ENCODE results near the gene FCHO2.
A peak's percentile ranks its signal among the peaks of the same experiment; 100 is the strongest.
"Not testable (repeated sequence)": the region's sequence is repeated elsewhere in the genome, so short reads cannot be mapped to it uniquely, and the experiment has no call there.

Gene FCHO2, protein sequence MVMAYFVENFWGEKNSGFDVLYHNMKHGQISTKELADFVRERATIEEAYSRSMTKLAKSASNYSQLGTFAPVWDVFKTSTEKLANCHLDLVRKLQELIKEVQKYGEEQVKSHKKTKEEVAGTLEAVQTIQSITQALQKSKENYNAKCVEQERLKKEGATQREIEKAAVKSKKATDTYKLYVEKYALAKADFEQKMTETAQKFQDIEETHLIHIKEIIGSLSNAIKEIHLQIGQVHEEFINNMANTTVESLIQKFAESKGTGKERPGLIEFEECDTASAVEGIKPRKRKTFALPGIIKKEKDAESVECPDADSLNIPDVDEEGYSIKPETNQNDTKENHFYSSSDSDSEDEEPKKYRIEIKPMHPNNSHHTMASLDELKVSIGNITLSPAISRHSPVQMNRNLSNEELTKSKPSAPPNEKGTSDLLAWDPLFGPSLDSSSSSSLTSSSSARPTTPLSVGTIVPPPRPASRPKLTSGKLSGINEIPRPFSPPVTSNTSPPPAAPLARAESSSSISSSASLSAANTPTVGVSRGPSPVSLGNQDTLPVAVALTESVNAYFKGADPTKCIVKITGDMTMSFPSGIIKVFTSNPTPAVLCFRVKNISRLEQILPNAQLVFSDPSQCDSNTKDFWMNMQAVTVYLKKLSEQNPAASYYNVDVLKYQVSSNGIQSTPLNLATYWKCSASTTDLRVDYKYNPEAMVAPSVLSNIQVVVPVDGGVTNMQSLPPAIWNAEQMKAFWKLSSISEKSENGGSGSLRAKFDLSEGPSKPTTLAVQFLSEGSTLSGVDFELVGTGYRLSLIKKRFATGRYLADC

DNA sequence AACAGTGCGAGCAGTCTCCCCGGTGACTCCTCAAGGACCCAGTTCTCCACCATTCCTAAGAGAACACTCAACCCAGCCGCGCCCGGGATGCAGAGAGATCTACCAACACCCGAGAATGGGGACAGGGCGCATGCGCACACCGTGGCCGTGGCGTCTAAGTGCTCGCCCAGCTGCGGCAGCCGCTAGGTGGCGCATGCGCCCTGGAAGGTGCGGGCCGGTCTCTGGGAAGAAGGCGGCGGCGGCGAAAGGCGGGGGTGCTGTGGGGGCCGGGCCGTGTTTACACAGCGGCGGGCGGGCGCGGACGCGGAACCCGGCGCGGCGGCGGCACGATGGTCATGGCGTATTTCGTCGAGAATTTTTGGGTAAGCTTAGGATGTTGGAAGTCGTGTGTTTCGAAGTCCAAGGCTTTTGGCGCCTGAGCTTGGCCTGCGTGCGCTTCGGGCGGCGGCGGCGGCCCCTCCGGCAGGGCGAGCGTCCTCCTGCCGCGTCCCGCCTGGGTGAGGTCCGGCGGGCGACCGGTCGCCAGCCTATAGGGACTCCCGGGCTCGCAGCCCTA lies at the start of gene FCHO2:
FCHO2 (plus strand) TSS at position 274 of the 556 bp plus-strand sequence; CDS start at position 330, 56 bp downstream.
- DNase-seq (ENCODE audit: low spot score) = peak; percentile 98

DNA sequence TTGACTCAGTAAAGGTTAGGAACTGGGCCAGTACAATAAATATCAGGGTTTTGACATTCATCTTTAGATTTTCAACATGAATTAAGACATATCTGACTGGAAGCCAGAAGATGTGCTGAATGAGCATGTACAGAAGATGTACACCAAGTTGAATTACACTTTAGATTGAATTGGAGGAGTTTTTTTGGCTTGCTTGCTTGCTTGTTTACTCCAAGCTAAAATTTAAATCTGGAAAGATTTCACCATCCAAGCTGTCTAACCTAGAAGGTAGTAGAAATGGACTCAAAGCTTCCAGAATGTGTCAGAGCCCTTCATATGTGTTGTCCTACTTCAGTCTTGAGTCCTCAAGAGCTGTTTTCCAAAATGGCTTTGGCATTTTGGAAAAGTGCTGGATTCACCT lies 49.0 kb upstream of the FCHO2 start:
- DNase-seq (ENCODE audit: low spot score) = no peak

DNA sequence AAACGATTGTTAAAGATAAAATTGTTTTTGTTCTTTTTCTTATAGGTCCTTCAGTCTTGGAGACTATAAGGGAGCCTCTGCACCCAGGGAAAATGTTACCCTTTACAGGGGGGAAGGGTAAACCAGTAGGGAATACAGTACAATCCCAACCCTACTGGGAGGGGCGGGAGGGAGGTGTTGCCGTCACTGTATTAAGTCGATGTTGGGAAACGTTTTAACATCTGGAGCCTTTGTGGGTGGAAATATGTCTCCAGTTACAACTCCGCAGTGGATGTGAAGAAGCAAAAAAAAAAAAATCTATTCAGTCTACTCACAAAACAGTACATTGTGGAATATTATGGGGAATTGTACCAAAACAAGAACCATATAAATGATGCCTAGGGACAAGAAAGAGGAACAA lies 47.2 kb upstream of the FCHO2 start:
- no peak for DNase-seq (ENCODE audit: low spot score)

DNA sequence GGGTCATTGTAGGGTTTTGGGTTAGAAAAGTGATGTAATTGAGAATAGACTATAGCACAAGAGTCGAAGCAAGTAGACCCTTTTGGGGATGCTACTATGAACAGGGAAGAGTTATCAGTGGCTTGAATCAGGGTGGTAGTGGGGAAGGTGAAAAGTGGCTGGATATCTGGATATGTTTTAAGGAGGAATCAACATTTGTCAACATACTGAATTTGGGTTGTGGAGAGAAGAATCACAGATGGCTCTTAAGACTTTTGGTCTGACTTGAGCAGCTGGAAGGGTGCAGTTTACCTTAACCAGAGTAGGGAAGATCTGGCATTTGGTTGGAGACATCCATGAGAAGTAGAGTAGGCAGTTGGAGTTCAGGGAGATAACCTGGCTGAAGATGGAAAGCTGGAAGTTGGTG lies 38.5 kb upstream of the FCHO2 start:
- DNase-seq (ENCODE audit: low spot score) = no peak

DNA sequence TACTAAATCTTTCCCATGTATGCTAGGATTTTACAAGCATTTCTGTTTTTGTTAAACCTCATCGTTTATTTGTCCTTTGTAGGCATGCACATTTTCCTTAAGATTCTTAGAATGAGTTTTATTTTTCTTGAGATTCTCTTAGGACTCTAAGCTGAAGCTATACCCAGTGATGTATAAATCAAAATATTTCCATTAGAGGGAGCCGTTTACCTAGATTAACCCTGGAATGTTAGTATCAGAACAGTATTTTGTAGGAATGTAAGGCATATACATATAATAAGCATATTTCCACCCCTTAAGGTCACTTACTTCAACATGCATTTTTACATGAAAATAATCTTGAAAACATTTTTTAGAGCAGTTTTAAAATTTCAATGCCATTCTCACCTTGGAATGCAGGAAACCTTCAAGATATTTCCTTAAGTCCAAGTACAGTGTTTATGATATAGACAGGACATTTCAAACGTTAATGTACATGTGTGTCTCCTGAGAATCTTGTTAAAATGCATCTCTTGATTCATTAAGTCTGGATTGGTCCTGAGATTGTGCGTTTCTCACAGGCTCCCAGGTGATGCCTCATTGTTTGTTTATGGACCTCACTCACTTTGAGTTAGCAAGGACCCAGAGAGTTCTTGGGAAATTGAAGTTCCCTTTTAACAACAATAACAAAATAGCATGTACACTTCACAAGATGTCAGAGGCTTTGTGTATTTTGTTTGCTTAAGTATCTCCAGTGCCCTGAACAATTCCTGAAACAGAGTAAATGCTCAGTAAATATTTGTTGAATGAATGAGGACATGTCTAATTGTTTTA lies 34.9 kb upstream of the FCHO2 start:
- peak; percentile 50 for DNase-seq (ENCODE audit: low spot score)

DNA sequence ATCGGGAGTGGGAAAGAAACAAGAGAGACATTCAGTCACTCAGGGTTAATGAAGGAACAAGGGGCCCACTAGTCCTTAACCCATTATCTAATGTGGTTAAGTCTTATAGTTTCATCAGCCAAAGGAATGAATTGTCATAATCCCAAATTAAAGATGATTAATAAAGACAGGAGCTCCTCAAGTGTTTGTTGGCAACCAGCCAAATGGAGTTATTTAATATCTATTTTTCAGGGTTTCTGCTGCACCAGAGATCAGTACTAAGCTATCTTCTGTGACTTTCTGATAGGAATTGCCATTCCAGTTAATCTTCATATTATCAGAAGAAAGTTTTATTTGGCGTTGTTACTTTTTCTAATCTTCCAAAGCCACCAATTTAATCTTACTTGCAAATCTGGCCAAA lies 34.0 kb upstream of the FCHO2 start:
- no peak for DNase-seq (ENCODE audit: low spot score)

DNA sequence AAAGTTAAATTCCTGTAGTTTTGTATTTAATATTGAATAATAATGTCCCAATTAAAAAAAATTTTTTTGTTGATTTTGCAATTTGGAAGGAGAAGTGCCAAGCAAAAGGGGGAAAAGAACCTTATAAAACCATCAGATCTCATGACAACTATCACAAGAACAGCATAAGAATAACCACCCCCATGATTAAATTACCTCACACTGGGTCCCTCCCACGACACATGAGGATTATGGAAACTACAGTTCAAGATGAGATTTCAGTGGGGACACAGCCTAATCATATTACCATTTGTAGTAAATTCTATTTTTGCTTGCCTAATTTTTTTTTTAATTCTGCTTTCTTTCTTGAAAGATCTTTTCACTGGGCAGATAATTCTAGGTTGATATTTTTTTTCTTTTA lies 33.4 kb upstream of the FCHO2 start:
- no peak for DNase-seq (ENCODE audit: low spot score)

DNA sequence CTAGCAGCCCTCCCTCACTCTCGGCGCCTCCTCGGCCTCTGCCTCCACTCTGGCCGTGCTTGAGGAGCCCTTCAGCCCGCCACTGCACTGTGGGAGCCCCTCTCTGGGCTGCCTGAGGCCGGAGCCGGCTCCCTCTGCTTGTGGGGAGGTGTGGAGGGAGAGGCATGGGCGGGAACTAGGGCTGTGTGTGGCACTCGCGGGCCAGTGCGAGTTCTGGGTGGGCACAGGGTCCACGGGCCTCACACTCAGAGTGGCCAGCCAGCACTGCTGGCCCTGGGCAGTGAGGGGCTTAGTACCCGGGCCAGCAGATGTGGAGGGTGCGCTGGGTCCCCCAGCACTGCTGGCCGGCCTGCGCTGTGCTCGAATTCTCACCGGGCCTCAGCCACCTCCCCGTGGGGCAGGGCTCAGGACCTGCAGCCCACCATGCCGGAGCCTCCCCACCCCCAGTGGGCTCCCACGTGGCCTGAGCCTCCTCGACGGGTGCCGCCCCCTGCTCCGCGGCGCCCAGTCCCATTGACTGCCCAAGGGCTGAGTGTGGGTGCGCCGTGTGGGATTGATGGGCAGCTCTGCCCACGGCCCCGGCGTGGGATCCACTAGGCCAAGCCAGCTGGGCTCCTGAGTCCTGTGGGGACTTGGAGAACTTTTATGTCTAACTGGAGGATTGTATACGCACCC lies 30.4 kb upstream of the FCHO2 start:
- no peak for DNase-seq (ENCODE audit: low spot score)

DNA sequence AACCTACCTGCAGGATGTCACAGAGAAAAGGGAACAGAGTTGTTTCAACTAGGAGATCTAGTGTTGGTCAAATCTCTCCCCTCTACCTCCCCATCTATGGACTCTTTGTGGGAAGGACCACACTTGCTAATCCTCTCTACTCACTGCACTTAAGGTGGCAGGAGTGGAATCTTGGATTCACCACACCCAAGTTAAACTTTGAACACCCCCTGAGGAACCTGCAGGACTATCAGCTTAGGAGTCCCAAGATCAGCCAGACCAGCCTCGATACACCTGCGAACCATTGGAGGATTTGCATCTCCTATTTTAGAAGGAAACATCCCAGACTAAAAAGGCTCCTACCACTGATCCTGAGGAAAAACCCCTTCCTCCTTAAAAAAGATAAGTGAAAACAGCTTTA lies 23.2 kb upstream of the FCHO2 start:
- DNase-seq (ENCODE audit: low spot score) = not testable (repeated sequence)

DNA sequence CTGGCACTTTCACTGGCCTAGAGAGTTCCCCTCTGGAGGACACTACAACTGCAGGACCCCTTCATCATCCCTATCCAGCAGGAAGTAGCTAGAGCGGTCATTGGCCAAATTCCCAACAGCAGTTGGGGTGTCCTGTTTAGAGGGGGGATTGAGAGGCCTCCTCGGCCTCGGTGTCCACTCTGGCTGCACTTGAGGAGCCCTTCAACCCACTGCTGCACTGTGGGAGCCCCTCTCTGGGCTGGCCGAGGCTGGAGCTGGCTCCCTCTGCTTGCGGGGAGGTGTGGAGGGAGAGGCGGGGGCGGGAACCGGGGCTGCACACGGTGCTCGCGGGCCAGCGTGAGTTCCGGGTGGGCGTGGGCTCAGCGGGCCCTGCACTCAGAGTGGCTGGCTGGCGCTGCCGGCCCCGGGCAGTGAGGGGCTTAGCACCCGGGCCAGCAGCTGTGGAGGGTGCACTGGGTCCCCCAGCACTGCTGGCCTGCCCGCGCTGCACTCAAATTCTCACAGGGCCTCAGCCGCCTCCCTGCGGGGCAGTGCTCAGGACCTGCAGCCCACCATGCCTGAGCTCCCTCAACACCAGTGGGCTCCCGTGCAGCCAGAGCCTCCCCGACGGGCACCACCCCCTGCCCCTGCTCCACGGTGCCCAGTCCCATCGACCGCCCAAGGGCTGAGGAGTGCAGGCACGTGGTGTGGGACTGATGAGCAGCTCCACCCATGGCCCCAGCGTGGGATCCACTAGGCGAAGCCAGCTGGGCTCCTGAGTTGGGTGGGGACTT lies 20.7 kb upstream of the FCHO2 start:
- DNase-seq (ENCODE audit: low spot score) = not testable (repeated sequence)

DNA sequence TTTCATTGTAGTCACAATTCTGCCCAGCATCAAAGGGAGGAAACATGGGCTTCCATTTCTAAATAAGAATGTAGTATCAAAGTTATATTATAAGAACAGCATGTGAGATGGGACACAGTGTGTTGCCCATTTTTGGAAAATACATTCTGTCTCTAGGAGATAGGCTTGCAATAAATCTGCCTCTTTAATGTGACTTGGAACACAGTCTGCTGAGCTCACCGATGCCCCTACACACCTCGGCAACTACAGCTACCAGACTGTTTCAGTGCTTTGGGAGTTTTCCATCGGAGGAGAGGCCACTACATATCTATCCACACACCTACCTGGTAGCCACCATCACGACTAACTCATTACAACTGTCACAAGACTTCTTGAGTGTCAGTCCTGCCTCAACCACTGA lies 18.9 kb upstream of the FCHO2 start:
- DNase-seq (ENCODE audit: low spot score) = no peak

DNA sequence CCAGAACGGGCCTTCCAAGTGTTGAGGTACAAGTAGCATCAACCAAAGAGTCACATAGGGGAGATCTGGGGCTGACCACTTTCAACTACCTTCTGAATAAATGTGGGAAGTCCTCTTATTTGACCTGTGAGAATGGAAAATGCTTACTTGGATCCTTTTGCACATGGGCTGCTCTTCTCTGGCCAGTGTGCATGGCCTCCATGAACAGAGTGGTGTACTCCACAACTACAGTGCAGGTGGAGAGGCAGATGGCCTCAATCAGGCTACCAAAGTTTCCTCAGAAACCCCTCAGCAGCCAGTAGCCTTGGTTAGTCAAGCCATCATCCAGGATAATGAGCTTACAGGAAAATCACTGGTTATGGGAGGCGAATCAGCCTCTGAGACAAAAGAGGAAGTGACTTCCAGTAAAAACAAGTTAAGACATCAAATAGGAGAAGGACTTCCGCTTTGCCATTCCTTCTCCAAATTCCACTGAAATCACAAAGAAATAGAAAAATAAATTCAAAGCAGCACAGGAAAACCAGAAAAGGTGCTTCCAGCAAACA lies 18.3 kb upstream of the FCHO2 start:
- DNase-seq (ENCODE audit: low spot score) = no peak

DNA sequence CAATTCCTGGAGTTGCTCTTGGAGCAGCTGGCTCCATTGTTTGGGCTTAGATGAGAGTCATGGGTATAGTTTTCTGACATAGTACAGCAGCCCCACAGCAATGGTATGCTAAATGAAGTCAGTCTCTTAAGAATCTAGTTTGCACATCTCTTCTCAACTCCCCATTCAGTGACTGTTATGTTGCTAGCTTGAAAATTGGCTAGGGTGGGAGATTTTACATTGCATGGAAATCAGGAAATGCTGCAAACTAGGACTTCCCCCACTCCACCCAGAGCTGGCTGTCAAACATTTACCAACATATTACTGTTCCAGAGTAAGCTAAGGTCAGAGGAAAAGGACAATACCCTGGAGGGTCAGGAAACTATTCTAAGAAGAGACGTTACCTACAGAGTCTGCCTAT lies 17.6 kb upstream of the FCHO2 start:
- no peak for DNase-seq (ENCODE audit: low spot score)

DNA sequence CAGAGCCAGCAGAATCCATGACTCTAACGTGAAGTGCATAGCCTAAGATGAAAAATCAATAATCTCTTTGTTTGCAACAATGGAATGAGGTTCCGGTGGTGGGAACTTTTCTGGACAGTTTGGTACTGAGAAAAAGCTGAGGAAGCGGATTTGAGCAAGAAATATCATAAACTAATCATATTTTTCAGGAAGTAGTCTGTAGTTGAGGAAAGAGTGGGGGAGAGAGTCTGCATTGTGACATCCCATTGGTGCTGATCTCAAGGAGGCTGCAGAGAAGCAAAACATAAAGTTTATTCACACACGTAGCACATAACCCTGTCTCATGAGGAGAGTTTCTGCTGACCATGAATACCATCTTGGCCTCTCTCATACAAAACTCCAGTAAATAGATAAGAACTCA lies 15.8 kb upstream of the FCHO2 start:
- no peak for DNase-seq (ENCODE audit: low spot score)

DNA sequence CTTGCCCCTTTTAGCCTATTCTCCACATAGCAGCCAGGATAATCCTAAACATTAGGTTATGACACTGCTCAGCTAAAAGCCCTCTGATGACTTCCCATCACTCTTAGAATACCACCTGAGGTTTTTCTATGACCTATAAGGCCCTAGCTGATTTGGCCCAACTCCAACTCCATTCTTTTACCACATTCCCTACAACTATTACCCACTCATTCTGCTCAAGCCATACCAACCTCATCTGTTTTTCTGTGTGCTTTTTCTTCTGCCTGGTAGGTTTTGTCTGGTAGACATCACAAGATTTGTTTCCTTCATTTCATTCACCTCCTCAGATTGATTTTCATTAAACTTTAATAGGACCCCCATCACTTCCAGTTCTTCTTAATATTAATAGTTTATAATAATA lies 12.5 kb upstream of the FCHO2 start:
- DNase-seq (ENCODE audit: low spot score) = no peak

DNA sequence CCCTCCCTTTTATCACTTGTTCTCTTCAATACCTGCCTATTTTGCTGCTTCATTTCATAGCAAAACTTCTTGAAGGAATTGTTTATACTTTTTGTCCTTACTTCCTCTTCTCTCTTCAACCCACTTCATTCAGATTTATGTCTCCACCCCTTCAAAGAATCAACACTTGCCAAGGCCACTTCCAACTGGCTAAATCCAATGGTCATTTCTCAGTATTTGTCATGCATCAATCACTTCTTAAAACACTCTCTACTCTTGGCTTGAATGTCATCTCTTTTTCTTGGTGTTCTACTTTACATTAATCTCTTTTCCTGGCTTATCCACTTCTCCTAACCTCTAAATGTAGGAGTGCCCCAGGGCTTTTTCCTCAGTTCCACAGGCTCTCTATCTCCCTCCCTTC lies 8.3 kb upstream of the FCHO2 start:
- DNase-seq (ENCODE audit: low spot score) = no peak

DNA sequence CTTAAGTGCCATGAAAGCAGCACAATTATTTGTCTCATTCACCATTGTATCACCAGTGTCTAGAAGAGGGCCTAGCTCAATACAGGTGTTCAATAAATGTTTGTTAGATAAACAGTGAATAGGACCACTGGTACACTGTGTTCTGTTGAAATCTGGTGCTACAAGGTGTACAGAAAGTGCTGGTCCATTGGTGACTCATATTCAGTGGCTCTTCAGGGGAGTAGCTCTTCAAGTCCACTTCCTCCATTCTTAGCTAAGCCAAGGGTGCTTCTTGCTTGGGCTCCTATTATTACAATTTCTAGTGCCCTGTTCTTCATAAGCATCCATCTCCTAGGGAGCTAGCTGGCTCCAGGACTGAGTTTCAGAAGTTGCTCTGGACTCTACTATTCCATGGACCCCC lies 6.4 kb upstream of the FCHO2 start:
- DNase-seq (ENCODE audit: low spot score) = no peak

DNA sequence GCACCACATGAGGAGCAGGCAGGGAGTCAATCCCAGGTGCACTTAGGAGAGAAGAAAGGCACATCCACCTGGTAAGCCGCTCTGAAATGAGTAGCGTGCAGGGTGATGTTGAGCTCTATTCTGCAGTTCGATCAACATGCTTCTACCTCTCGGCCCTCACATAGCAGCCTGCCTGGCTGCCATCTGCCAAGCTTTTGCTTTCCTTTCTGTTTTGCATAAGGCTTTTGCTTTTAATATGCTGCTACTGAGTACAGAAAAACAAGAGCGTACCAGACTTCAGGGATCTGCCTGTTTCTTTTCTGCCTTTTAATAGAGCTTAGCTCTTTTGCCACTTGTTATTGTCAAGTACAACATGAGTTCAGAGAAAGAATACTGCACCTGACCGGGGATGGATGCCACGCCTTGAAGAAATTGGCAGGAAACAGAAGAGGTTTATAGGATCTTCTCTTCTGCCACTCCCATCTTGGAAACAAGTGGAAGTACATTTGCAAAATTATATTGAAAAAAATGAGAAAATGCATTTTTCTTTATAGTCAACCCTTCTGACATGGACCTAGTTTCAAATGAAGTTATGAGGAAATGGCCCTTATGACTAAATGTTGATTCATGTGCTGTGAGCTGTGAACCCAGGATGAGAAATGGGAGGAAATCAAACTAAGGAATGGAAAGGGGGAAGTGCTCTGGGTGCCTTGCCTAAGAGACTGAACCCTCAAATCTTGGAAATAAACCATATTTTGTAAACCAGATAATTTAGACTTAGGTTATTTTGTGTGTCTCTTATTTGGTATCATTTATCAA lies 4.0 kb upstream of the FCHO2 start:
- peak; percentile 75 for DNase-seq (ENCODE audit: low spot score)

DNA sequence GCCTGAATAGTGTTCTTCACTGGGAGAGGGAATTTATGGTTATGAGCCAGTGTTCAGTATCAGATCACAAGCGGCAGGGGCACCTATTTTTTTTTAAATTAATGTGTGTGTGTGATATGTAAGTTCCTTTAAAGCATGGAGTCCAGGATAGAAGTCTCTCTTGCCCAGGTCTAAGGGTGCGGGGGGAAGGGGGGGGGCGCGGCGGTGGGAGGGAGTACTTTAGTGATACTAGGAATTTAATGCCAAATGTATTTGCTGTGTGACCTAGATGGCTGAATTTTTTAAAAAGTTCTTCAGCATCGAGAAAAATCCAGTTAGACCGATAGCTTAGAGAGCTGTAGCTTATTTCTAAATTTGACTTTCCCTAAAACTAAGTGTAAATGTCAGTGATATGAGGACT lies 1.5 kb upstream of the FCHO2 start:
- no peak for DNase-seq (ENCODE audit: low spot score)
